Effector CD8-positive, alpha-beta T cell (primary cell): Measurements from ENCODE around the gene DAPK2.

ENCODE experiments used
- DNase-seq: peaks from one replicate; lab custom pipeline; 2025; lab: John Stamatoyannopoulos, UW

DAPK2 gene

DNA sequence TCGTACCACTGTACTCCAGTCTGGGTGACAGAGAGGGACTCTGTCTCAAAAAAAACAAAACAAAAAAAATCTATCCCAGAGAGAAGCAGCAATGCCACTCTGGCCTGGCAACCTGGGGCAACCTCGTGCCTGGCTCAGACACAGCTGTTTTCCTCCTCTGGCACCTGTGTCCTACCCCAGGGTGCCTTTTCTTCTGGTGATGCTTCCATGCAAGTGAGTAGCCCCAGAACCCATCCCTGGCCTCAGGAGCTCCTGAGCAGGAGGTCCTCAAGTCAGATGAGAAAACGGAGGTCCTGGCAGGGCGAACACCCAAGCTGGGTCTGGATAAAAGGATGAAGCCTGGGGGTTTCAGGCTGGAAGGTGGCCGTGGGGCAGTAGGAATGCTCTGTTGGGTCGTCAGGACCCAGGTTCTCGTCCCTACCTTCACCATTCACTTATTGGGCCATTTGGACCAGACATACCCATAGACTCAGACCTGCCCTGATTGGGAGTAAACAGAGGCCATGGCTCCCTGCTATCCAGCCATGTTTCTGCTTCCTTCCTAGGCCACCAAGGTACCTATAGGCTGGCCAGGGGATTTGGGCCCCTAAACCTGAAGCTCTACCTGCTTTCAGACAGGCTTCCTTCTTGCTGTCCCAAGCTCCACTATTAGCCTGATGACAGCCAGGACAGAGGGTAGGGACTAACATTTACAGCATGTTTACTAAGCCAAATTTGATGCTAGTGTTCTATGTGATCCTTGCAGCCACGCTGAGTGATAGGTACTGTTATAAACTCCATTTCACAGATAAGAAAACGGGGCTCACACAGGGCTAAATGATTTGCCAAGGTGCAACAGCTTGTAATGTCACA is 102.2 kb downstream of the DAPK2 start:
- no peak for DNase-seq

DNA sequence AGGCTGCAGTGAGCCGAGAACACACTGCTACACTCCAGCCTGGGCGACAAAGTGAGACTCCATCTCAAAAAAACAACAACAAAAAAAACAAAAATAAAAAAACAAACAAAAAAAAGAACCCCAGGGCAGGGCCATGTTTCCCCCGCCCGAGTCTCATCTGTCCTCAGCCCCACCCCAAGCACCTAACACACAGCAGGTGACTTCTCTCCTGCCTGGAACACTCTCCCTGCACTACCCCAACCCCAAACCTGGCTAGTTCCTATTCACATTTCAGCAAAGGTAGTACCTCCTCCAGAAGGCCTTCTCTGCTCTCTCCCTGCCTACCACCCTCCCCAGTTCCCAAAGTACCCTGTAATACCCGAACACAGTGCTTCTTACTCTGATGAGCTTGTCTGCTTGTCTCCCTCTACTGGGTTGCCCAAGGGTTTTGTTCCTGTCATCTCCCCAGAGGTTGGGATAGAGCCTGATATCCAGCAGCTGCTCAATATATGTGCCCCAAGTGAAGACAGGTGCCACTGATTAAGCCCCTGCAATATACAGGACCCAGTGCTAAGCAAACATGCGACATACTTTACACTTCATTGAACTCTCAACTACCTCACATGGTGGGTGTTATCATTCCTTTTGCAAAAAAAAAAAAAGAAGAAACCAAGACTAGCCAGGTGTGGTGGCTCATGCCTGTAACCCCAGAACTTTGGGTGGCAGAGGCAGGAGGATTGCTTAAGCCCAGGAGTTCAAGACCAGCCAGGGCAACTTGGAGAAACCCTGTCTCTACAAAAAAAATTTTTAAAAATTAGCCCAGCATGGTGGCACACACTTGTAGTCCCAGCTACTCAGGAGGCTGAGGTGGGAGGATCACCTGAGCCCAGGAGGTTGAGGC is 103.6 kb downstream of the DAPK2 start:
- DNase-seq = no peak

GRCh38 chr15:63941698-63942465 is 104.4 kb downstream of the DAPK2 start:
- DNase-seq = no peak

DNA sequence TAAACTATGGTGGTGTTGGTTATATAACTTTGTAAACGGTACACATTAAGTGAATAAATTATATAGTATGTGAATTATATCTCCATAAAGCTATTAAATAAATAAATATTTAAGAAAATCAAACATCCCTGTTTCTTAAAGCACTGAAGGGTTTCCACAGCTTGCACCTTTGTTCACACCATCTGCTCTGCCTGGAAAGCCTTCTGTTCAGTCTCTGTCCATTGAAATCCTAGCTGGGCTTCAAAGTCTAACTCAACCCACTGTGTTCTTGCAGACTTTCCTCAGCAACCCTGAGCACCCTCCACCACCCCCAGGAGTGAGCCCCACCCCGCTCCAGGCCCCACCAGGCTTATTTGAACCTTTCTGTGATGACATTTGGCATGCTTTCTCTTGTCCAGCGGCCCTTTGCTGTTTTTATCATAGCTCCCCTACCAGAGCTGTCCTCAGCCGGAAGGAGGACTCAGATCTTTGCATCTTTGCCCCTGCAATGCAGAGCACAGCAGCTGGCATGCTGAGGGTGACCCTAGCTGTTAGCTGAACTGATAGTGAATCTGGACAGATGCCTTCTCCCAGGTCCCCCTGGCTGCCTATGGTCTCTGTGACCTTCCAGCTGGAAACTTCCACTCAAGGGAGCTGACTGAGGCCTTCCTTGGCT is 105.2 kb downstream of the DAPK2 start:
- no peak for DNase-seq

DNA sequence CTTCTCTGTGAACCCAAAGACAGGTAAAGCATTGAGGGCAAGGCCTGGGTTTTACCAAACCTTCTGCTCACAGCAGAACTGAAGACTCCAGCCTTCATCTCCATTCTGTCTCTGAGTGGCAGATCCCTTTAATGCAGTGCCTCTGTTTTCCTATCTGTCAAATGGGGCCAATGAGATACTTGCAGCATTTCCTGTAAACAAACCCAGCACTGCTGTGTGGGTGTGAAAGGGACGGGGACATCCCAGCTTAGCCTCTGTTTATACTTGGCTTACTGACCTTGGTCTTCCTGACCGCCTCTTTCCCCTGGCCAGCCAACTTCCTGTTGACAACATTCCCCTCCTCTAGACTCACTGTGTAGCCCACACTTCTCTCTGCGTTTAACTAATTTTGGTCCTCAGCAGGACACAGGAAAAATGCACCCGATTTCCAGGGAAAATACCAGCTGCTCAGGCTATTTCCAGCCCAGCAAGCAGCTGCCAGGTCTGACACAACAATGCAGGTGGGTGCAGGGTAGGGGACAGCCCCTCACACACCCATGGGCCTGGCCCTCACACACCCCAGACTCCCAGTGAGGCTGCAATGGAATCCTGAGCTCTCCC is 106.7 kb downstream of the DAPK2 start:
- DNase-seq = no peak

DNA sequence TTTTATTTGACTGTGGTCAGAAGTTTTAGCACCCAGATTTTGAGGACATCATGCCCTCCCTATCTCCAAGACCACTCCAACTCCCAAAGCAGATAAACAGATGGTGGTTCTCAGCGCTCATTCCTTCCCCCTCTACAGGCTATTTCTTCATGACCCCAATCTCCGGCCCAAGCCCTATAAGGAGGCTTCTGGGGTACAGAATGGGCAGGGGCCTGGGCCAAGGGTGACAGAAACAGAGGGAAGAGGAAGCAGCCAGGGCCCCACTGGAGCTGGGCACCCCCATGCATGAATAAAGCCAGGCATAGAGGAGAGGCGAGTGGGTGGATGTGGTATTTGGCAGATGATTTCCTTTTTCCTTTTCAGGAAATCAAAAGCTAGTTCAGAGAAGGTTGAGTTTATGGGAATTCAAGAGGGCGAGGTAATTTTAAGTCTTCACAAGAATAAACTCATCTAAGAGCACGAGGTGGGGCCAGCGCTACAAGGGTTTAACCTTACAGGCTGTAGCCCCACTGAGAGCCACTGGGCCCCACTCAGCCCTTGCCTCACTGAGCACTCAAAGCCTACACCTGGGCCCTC is 107.7 kb downstream of the DAPK2 start:
- DNase-seq = no peak

DNA sequence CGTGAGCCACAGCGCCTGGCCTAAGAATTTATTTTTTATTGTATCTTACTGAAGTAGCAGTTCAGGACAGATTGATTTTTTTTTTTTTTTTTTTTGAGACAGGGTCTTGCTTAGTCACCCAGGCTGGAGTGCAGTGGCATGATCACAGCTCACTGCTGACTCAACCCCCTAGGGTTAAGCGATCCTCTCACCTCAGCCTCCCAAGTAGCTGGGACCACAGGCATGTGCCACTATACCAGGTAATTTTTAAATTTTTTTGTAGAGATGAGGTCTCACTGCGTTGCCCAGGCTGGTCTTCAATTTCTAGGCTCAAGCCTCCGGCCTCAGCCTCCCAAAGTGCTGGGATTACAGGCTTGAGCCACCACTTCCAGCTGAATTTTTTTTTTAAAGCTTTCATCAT is 112.8 kb downstream of the DAPK2 start:
- DNase-seq = no peak

- DNase-seq = no peak
Observed at GRCh38 chr15:63931556-63931955, 114.7 kb downstream of the DAPK2 start.

- no peak for DNase-seq
Observed at GRCh38 chr15:63930034-63930433, 116.3 kb downstream of the DAPK2 start.

GRCh38 chr15:63928185-63928842 is 118.0 kb downstream of the DAPK2 start:
- no peak for DNase-seq

- no peak for DNase-seq
Observed at GRCh38 chr15:63923993-63924950, 122.0 kb downstream of the DAPK2 start.

DNA sequence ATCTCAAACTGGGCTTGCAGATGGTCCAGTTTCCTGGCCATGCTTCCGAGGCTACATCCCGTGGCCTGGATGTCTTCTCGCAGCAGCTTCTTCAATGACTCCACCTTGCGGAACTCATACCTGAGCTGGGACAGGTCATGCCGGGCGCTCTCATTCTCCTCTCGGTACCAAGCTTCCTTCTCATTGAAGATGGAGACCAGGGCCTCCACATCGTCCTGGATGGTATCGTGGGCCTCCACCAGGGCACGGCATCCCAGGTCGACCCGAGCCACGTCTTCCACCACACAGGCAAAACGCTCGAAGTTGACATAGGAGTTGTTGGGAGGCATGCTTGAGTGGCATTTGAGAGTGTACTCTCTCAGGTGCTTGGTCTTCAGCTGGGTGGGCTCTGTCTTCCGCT is 123.4 kb downstream of the DAPK2 start:
- no peak for DNase-seq

DNA sequence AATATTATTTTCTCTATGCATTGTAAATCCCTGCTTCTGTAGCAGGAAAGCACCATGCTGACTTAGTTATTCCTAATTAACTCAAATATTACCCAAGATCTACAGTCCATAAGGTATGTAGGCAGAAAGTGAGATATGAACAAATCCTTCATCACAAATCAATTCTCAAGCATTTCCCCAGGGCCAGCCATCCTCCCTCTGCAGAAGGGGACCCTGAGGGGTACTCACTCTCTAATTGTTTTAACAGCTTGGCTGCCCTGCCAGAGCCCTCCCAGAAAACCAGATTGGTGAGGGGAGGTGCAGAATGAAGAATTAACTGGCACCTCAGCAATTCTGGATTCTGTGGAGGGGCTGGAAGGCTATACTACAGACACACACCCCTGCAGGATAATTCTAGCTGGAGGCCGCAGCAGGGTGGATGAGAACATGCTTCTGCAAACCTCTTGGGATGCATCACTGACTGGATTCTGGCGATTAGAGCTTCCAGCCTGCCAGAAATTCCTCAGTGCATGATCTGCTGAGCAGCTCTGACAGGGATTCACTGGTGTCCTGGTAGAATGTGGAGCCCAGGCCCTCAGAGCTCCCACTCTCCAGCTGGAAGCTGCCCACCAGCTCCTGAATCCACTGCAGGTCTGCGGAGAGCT is 123.9 kb downstream of the DAPK2 start:
- DNase-seq = no peak

DNA sequence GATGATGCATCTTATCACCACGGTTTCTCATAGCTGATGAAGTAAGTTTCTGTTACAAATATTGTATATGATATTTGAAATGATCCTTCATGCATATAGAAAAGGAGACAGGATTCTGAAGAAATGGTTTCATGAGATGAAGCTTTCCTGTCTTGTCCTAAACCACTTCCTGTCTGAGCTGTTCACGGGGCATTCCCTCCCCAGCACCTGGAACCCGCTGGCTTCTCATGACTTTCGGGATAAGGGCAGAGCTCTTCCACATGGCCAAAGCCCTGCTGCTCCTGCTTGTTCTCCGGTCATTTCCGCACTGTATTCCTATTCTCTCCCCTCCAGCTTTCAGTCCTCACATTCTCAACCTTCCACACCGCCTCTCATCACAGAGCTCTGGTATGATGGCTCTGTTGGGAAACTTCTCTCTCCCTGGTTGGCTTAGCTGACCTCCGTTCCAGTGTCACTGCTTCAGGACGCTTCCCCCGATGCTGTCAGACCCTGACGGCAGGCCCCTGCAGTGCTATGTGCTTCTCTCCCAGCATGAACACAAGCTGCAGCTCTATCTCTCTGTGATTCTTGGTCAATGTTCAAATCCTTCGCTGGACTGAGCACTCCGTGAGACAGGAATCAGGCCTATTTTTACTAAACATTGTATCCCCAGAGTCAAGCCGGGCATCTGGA is 125.6 kb downstream of the DAPK2 start:
- DNase-seq = no peak

DNA sequence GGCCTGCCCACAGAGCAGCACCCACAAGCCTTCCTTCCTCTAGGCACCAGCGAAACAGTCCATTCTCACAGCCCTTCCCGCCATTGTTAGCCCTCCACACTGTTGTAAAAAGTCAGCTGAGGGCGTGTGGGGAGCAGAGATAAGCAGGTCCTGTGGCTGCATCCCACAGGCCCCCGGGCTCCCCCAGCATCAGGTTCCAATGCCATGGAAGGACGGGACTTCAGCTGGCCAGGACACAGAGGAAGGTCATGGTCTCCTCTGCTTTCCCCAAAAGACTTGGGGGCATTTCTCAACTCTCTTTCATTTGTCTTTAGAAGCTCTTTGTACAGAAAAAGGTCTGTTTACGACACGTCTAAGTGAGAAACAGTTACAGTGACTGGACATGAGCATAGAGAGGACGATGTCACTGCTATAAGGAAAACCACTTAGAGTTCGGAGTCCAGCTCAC is 127.4 kb downstream of the DAPK2 start:
- DNase-seq = no peak

- no peak for DNase-seq
Observed at GRCh38 chr15:63918317-63918672, 128.0 kb downstream of the DAPK2 start.

GRCh38 chr15:63917588-63918316 is 128.5 kb downstream of the DAPK2 start:
- DNase-seq = no peak
